ENCODE data around the gene BAG2. TPM values are rescaled to one million over a fixed set of nuclear protein-coding genes. Genes with fewer than 3 reads are reported as not detected.

Gene BAG2
- polyA plus RNA-seq, 1 experiment: 11.2 TPM

DNA sequence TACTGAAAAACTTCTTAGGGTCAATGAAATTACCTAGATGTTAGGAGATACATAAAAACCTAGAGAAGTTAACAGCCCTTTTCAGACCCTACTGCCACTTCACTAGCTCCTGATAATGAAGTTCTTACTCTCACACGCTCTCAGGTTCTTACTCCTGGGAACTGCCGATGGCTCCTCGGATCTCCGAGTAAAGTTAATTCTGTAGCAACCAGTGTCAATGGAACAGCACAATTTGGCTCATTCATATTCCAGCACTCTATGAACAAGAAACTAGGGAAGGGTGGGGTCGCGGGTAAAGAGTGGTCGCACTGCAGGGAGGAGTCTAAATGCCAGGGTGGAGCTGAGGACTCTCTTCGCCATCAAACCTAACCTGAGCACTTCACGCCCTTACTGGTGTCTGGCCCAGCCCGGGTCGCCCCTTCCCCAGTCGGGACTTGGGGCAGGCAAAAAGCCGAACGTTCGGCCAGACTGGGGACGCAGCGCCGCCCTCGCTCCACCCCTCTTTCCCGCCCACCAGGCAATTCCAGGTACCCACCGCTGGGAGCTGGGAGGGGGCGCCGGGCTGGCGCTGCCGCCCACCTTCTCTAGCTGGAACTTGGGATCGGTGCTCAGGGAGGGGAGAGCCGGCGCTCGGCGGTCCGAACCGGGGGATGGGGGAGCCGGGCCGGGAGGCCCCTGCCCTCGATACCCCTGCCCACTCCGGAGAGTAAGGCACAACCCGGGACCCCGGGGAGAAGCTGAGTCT is 49.2 kb downstream of the BAG2 start:
- peak; percentile 54 for TF ChIP-seq CTCF (IDR thresholded peaks at IDR 0.05; ENCODE audit: insufficient read depth, low read depth, low read length)
- peak overlapping the region; percentile 79 for H3K4me3 ChIP-seq (ENCODE audit: low read depth, low read length)
- DNase-seq (ENCODE audit: low read depth): no peak
- no peaks in the 10 kb centered on the region for H3K36me3 ChIP-seq (ENCODE audit: control insufficient read depth, insufficient read depth, low read length)
- CTCF ChIA-PET: interaction anchor here (1.0 to 2.5 kb wide), 7 partner anchors 9 to 95 kb away, joined by 3 to 14 read pairs (median 4); partner anchors contain the start of gene PRIM2
- POLR2A ChIA-PET: no interaction called here
- no peaks in the 10 kb centered on the region for H3K27me3 ChIP-seq (ENCODE audit: control insufficient read depth, insufficient read depth, low read length)

DNA sequence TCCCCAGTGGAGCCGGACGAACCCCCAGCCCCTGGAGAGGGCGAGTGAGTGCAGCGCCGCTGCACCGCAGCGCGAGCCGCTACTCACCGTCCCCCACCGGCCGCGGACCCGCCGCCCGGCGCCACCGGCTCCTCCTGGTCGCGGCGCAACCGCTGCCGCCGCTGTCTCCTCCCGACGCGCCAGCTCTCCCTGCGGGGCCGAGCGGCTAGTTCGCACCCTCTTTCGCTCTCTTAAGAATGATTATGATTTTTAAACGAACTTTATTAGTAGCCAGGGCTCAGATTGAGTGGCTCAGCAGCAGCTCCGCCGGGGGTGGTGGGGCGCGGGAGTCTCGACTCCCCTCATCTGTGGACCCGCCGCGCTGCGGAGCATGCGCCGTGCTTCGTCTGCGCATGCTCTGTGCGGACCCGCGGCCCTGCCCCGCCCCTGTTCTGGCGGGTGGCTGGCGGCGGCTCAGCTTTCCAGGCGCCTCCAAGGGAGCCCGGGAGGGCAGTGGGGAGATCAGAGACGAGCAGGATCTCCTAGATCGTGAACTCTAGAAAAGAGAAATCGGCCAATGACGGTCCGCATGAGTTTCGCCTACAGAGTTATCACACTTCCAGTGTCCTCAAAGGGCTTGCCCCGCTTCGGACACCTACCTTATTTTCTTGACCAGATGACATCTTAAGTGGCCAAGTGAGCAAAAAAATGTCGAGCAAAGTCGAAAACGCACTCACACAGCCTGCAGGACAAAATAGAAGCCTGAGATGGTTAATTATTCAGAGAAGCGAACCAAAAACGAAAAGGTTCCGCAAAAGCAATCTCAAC is 50.0 kb downstream of the BAG2 start, which contains the start of gene RAB23:
Gene RAB23 (minus strand): TSS at position 372 of the 807 bp plus-strand sequence. CDS start 11,927 bp downstream, outside the sequence.
- TF ChIP-seq CTCF (IDR thresholded peaks at IDR 0.05; ENCODE audit: insufficient read depth, low read depth, low read length): no peak
- DNase-seq (ENCODE audit: low read depth): peak; percentile 36
- CTCF ChIA-PET: interaction anchor here (0.6 to 2.5 kb wide), 9 partner anchors 10 to 94 kb away, joined by 3 to 14 read pairs (median 4); partner anchors contain the start of gene PRIM2
- Histone ChIP-seq H3K36me3 (ENCODE audit: control insufficient read depth, insufficient read depth, low read length) (no peaks in the 10 kb centered on the region), H3K4me3 (ENCODE audit: low read depth, low read length) (peak within 1 kb of the TSS; percentile 79), H3K27me3 (ENCODE audit: control insufficient read depth, insufficient read depth, low read length) (no peaks in the 10 kb centered on the region)
- POLR2A ChIA-PET: no interaction called here

DNA sequence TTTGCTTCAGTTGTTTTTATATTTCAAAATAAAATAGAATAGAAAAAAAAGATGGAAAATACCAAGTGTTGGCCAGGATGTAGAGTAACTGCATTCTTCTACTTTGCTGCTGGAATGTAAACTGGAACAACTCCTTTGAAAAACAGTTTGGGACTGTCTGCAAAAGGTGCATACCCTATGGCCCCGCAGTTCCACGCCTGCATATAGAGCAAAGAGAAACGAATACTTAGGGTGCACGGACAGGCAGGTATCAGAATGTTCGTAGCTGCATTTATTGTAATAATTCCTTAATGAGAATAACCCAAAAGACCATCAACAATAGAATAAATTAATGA is 50.6 kb downstream of the BAG2 start:
- no peaks in the 10 kb centered on the region for H3K27me3 ChIP-seq (ENCODE audit: control insufficient read depth, insufficient read depth, low read length)
- ChIA-PET POLR2A (no interaction called here), CTCF (interaction anchor here (0.9 kb wide), 1 partner anchor 17 kb away, joined by 3 read pairs; no protein-coding TSS in a partner anchor)
- no peak for DNase-seq (ENCODE audit: low read depth)
- TF ChIP-seq CTCF (IDR thresholded peaks at IDR 0.05; ENCODE audit: insufficient read depth, low read depth, low read length): no peak
- no peaks in the 10 kb centered on the region for H3K36me3 ChIP-seq (ENCODE audit: control insufficient read depth, insufficient read depth, low read length)
- peak overlapping the region; percentile 79 for H3K4me3 ChIP-seq (ENCODE audit: low read depth, low read length)

- CTCF ChIA-PET: no interaction called here
- TF ChIP-seq CTCF (IDR thresholded peaks at IDR 0.05; ENCODE audit: insufficient read depth, low read depth, low read length): no peak
- no peaks in the 10 kb centered on the region for H3K27me3 ChIP-seq (ENCODE audit: control insufficient read depth, insufficient read depth, low read length)
These were observed 52.8 kb downstream of the BAG2 start for GRCh38 chr6:57224769-57225515.

More at GRCh38 chr6:57224769-57225515, 52.8 kb downstream of the BAG2 start:
- H3K36me3 ChIP-seq (ENCODE audit: control insufficient read depth, insufficient read depth, low read length): no peaks in the 10 kb centered on the region
- POLR2A ChIA-PET: no interaction called here
- no peak overlapping the region for H3K4me3 ChIP-seq (ENCODE audit: low read depth, low read length)
- DNase-seq (ENCODE audit: low read depth): no peak

Measured in BJ (cell line).